GM23338 (cell line): ENCODE measurements around the gene EPS8L1.

ENCODE experiments used
- CREB1 ChIP-seq: fragments of 250-450 bp; sonication (Bioruptor Pico); IDR thresholded peaks from 2 replicates; pipeline ENCODE4 v1.5.0; 2020; ENCODE audit warnings: low read depth, mild to moderate bottlenecking, moderate library complexity
- CTCF ChIP-seq, 2 experiments: fragments of 200-600 bp in 1 of 2; sonication (generic) in 1 of 2; conservative IDR thresholded peaks; 2 replicates each; pipeline versions ENCODE4 v1.5.1 to v1.6.1; 2016 to 2017; ENCODE audit warnings: antibody characterized with exemption in 2 of 2, low read depth in 2 of 2, mild to moderate bottlenecking in 2 of 2, moderate library complexity in 1 of 2
- ETS1 ChIP-seq: IDR thresholded peaks from 2 replicates; pipeline ENCODE4 v1.6.1; 2016; ENCODE audit warnings: antibody characterized with exemption
- EZH2 ChIP-seq: fragments of 200-600 bp; sonication (generic); IDR thresholded peaks from one replicate; pipeline ENCODE4 v1.8.0; 2017; ENCODE audit warnings: antibody characterized with exemption, mild to moderate bottlenecking, low read depth; ENCODE audit not compliant: unreplicated experiment
- EZH2phosphoT487 ChIP-seq: fragments of 200-600 bp; sonication (generic); IDR thresholded peaks from one replicate; pipeline ENCODE4 v1.8.1; 2018; ENCODE audit warnings: antibody characterized with exemption; ENCODE audit not compliant: unreplicated experiment
- JUNB ChIP-seq: IDR thresholded peaks from one replicate; pipeline ENCODE4 v1.6.1; 2016; ENCODE audit warnings: antibody characterized with exemption; ENCODE audit not compliant: unreplicated experiment
- NANOG ChIP-seq: IDR thresholded peaks from 2 replicates; pipeline ENCODE4 v1.6.1; 2016; ENCODE audit warnings: antibody characterized with exemption, borderline replicate concordance
- POLR2AphosphoS5 ChIP-seq: IDR thresholded peaks from 2 replicates; pipeline ENCODE4 v1.6.1; 2016; ENCODE audit warnings: antibody characterized with exemption, low read depth
- REST ChIP-seq: IDR thresholded peaks from one replicate; pipeline ENCODE4 v1.6.1; 2018; ENCODE audit warnings: antibody characterized with exemption; ENCODE audit not compliant: unreplicated experiment
- STAT1 ChIP-seq: IDR thresholded peaks from one replicate; pipeline ENCODE4 v1.6.1; 2016; ENCODE audit warnings: antibody characterized with exemption; ENCODE audit not compliant: unreplicated experiment
- ZNF331 ChIP-seq: fragments of 250-450 bp; sonication (Bioruptor Pico); IDR thresholded peaks from 2 replicates; pipeline ENCODE4 v1.5.0; 2020; ENCODE audit warnings: low read depth, mild to moderate bottlenecking, moderate library complexity
- TF ChIP-seq, protein P1 (sequence below): fragments of 250-450 bp; sonication (Bioruptor Pico); IDR thresholded peaks from 2 replicates; pipeline ENCODE4 v1.5.0; 2020; ENCODE audit warnings: mild to moderate bottlenecking, moderate library complexity

DNA sequence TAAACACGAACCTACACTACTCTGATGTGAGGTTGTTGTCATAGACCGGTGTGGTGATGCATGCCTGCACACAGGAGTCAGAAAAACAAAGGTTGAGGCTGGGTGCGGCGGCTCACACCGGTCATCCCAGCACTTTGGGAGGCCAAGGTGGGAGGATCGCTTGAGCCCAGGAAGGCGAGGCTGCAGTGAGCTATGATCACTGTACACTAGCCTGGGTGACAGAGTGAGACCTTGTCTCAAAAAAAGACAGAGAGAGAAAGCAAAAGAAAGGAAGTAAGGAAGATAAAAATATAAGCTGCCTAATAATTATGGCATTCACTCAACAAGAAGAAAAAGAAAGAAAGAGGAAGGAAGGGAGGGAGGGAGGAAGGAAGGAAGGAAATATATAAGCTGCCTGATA lies 46.9 kb upstream of the EPS8L1 start:
- TF ChIP-seq REST (no peak), CTCF (conservative IDR thresholded peaks at IDR 0.05; ENCODE audit: low read depth in 2 of 2) (no peak), POLR2AphosphoS5 (no peak), EZH2phosphoT487 (no peak), CREB1 (CRISPR knock-in tag) (no peak), EZH2 (no peak), JUNB (no peak), ETS1 (no peak), NANOG (no peak), ZNF331 (CRISPR knock-in tag) (no peak), STAT1 (no peak)
- TF ChIP-seq, protein P1, sequence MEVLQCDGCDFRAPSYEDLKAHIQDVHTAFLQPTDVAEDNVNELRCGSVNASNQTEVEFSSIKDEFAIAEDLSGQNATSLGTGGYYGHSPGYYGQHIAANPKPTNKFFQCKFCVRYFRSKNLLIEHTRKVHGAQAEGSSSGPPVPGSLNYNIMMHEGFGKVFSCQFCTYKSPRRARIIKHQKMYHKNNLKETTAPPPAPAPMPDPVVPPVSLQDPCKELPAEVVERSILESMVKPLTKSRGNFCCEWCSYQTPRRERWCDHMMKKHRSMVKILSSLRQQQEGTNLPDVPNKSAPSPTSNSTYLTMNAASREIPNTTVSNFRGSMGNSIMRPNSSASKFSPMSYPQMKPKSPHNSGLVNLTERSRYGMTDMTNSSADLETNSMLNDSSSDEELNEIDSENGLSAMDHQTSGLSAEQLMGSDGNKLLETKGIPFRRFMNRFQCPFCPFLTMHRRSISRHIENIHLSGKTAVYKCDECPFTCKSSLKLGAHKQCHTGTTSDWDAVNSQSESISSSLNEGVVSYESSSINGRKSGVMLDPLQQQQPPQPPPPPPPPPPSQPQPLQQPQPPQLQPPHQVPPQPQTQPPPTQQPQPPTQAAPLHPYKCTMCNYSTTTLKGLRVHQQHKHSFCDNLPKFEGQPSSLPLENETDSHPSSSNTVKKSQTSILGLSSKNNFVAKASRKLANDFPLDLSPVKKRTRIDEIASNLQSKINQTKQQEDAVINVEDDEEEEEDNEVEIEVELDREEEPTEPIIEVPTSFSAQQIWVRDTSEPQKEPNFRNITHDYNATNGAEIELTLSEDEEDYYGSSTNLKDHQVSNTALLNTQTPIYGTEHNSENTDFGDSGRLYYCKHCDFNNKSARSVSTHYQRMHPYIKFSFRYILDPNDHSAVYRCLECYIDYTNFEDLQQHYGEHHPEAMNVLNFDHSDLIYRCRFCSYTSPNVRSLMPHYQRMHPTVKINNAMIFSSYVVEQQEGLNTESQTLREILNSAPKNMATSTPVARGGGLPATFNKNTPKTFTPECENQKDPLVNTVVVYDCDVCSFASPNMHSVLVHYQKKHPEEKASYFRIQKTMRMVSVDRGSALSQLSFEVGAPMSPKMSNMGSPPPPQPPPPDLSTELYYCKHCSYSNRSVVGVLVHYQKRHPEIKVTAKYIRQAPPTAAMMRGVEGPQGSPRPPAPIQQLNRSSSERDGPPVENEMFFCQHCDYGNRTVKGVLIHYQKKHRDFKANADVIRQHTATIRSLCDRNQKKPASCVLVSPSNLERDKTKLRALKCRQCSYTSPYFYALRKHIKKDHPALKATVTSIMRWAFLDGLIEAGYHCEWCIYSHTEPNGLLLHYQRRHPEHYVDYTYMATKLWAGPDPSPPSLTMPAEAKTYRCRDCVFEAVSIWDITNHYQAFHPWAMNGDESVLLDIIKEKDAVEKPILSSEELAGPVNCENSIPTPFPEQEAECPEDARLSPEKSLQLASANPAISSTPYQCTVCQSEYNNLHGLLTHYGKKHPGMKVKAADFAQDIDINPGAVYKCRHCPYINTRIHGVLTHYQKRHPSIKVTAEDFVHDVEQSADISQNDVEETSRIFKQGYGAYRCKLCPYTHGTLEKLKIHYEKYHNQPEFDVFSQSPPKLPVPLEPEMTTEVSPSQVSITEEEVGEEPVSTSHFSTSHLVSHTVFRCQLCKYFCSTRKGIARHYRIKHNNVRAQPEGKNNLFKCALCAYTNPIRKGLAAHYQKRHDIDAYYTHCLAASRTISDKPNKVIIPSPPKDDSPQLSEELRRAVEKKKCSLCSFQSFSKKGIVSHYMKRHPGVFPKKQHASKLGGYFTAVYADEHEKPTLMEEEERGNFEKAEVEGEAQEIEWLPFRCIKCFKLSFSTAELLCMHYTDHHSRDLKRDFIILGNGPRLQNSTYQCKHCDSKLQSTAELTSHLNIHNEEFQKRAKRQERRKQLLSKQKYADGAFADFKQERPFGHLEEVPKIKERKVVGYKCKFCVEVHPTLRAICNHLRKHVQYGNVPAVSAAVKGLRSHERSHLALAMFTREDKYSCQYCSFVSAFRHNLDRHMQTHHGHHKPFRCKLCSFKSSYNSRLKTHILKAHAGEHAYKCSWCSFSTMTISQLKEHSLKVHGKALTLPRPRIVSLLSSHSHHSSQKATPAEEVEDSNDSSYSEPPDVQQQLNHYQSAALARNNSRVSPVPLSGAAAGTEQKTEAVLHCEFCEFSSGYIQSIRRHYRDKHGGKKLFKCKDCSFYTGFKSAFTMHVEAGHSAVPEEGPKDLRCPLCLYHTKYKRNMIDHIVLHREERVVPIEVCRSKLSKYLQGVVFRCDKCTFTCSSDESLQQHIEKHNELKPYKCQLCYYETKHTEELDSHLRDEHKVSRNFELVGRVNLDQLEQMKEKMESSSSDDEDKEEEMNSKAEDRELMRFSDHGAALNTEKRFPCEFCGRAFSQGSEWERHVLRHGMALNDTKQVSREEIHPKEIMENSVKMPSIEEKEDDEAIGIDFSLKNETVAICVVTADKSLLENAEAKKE, result no peak
